Measurements from ENCODE around the gene TRPC3. TPM values are rescaled to one million over a fixed set of nuclear protein-coding genes. Genes with fewer than 3 reads are reported as not detected.

The TRPC3 gene
- total RNA-seq, 1 experiment from 2014 or later, result not detected

Other genes starting within 250 kb of the TRPC3 start
- gene SMIM43, start 186.9 kb downstream of the TRPC3 start, total RNA-seq (2014; rRNA removed; shearing (Covaris generic); ENCODE audit: low replicate concordance), result not detected in 2 replicates
- 40.9 and 53.4 TPM in 2 replicates for gene EXOSC9, start 150.7 kb downstream of the TRPC3 start, total RNA-seq (2014; rRNA removed; shearing (Covaris generic); ENCODE audit: low replicate concordance)
- gene CCNA2, start 128.2 kb downstream of the TRPC3 start, total RNA-seq (2014; rRNA removed; shearing (Covaris generic); ENCODE audit: low replicate concordance), result 106 and 119 TPM in 2 replicates
- gene BBS7, start 81.6 kb downstream of the TRPC3 start, total RNA-seq (2014; rRNA removed; shearing (Covaris generic); ENCODE audit: low replicate concordance), result 3.2 and 16.8 TPM in 2 replicates
- 4.3 and 8.3 TPM in 2 replicates for gene BLTP1, start 200.3 kb upstream of the TRPC3 start, total RNA-seq (2014; rRNA removed; shearing (Covaris generic); ENCODE audit: low replicate concordance)

Measured in Caki2 (cell line).